ENCODE data around the gene NNMT. TPM values are rescaled to one million over a fixed set of nuclear protein-coding genes. Genes with fewer than 3 reads are reported as not detected.

Gene NNMT
- total and polyA plus RNA-seq, 9 of the 15 experiments (the other 6 are each of a cell fraction or from before 2014, with no cell fraction given), result 6.1 to 15.0 (median 11.2) TPM

GRCh38 chr11:114309517-114309916 lies 13.3 kb downstream of the NNMT start:
- no peak overlapping the region for H3K4me2 ChIP-seq (ENCODE audit: insufficient read depth, low read length)
- no peaks in the 10 kb centered on the region for H3K36me3 ChIP-seq (ENCODE audit: control insufficient read depth, insufficient read depth, low read length)
- in situ Hi-C loops (cut with MboI) (no loop called here), intact Hi-C loops (cut with micrococcal nuclease) (no loop called here)
- H3K4me3 ChIP-seq, result no peak overlapping the region
- no peaks in the 10 kb centered on the region for H3K9me1 ChIP-seq (ENCODE audit: control insufficient read depth, insufficient read depth, low read length)
- H3K9ac ChIP-seq (ENCODE audit: insufficient read depth in 1 of 2, low read depth in 2 of 2, low read length in 2 of 2), result no peak overlapping the region
- H4K20me1 ChIP-seq (replicated peaks; ENCODE audit: control insufficient read depth, insufficient read depth, low read length), result no peaks in the 10 kb centered on the region
- H3K79me2 ChIP-seq (ENCODE audit: control insufficient read depth, insufficient read depth, low read length), result no peaks in the 10 kb centered on the region
- H2AFZ ChIP-seq (ENCODE audit: low read depth, low read length), result no peak overlapping the region
- CTCF ChIA-PET (ENCODE audit: low intra/inter-chr PET ratio), result no interaction called here
- POLR2A ChIA-PET, result no interaction called here
- DNase-seq (ENCODE audit: extremely low read depth in 1 of 4, low spot score in 3 of 4) (no peak), FAIRE-seq (no peak), ATAC-seq (no peak)
- no peaks in the 10 kb centered on the region for H3K27me3 ChIP-seq (ENCODE audit: control insufficient read depth in 2 of 2, insufficient read depth in 2 of 2, low read length in 2 of 2)
- no peak overlapping the region for H3K27ac ChIP-seq (ENCODE audit: extremely low read depth, low read depth, low read length)
- WGBS (ENCODE audit: insufficient coverage, low coverage, missing lambda C conversion rate), result 59% methylated on average over 1 of the region's 1 CpG
- no peaks in the 10 kb centered on the region for H3K9me3 ChIP-seq (replicated peaks; ENCODE audit: control insufficient read depth, insufficient read depth, low read depth, low read length)
- no TSS peak for BruUV-seq (replicated peaks)
- H3K4me1 ChIP-seq (replicated peaks in 1 of 2; ENCODE audit: control insufficient read depth in 2 of 2, insufficient read depth in 2 of 2, low read length in 2 of 2), result peaks cover 7 to 47% of the 10 kb centered on the region in 2 experiments
- TF ChIP-seq, protein P1, sequence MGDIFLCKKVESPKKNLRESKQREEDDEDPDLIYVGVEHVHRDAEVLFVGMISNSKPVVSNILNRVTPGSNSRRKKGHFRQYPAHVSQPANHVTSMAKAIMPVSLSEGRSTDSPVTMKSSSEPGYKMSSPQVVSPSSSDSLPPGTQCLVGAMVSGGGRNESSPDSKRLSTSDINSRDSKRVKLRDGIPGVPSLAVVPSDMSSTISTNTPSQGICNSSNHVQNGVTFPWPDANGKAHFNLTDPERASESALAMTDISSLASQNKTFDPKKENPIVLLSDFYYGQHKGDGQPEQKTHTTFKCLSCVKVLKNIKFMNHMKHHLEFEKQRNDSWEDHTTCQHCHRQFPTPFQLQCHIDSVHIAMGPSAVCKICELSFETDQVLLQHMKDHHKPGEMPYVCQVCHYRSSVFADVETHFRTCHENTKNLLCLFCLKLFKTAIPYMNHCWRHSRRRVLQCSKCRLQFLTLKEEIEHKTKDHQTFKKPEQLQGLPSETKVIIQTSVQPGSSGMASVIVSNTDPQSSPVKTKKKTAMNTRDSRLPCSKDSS (IDR thresholded peaks at IDR 0.05; ENCODE audit: low read depth, partially characterized antibody), result no peak
- TF ChIP-seq CEBPG (CRISPR knock-in tag; IDR thresholded peaks at IDR 0.05) (no peak), CEBPG (tag; conservative IDR thresholded peaks at IDR 0.05 in 1 of 2, IDR thresholded peaks at IDR 0.05 in 1 of 2) (peak; percentile 42 to 73; a peak in 3 of 4 replicates), ZNF274 (IDR thresholded peaks at IDR 0.05; ENCODE audit: borderline replicate concordance, low read depth, low read length) (no peak), ARID4B (CRISPR knock-in tag; IDR thresholded peaks at IDR 0.05) (no peak), CAMTA2 (CRISPR knock-in tag; conservative IDR thresholded peaks at IDR 0.05) (no peak), CEBPB (tag; IDR thresholded peaks at IDR 0.05) (peak; percentile 69), NFE2L1 (tag; IDR thresholded peaks at IDR 0.05; ENCODE audit: borderline replicate concordance, low read depth) (no peak)

Data from K562 (cell line).